C4-2B (cell line): ENCODE results near the gene PRKCA.

Experiments used
- ZFX ChIP-seq: fragments of 450-650 bp; IDR thresholded peaks from 2 replicates; pipeline ENCODE4 v1.6.1; 2017
- TF ChIP-seq, protein P1 (sequence below): fragments of 450-650 bp; conservative IDR thresholded peaks from 2 replicates; pipeline ENCODE4 v1.5.1; 2017; ENCODE audit warnings: mild to moderate bottlenecking

DNA sequence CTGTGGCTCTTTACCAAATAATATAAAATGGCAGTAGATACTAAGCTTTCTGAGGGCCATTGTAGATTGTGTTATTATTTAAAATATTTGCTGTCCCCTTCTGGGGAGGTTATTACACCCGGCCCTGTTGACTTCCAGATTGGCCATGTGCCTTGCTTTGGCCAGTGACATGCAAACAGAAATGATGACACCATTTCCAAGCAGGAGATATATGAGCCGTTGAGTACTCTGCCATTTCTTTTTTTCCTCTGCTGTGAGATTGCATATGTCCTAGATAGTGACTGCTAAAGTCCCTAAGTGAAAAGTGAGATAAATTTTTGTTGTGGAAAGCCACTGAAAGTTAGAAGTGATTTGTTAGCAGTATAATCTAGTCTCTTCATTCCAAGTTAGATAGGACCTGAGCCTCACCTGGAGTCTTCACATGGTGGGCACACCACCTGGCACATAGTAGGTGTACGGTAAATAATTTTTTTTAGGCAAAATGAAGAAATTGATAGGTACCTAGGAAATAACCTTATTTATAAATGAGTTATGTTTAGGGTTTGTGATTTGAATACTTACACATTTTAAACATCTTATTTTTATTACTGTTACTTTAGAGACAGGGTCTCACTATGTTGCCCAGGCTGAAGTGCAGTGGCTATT is 328.5 kb downstream of the PRKCA start:
- TF ChIP-seq, protein P1, sequence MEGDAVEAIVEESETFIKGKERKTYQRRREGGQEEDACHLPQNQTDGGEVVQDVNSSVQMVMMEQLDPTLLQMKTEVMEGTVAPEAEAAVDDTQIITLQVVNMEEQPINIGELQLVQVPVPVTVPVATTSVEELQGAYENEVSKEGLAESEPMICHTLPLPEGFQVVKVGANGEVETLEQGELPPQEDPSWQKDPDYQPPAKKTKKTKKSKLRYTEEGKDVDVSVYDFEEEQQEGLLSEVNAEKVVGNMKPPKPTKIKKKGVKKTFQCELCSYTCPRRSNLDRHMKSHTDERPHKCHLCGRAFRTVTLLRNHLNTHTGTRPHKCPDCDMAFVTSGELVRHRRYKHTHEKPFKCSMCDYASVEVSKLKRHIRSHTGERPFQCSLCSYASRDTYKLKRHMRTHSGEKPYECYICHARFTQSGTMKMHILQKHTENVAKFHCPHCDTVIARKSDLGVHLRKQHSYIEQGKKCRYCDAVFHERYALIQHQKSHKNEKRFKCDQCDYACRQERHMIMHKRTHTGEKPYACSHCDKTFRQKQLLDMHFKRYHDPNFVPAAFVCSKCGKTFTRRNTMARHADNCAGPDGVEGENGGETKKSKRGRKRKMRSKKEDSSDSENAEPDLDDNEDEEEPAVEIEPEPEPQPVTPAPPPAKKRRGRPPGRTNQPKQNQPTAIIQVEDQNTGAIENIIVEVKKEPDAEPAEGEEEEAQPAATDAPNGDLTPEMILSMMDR = no peak
- TF ChIP-seq ZFX = no peak
